22Rv1 (cell line): ENCODE data around the gene ESR2.

ENCODE experiments used
- CTCF ChIP-seq: fragments of 450-650 bp; IDR thresholded peaks from 2 replicates; pipeline ENCODE4 v1.5.1; 2017; ENCODE audit warnings: mild to moderate bottlenecking
- ZFX ChIP-seq: fragments of 450-650 bp; IDR thresholded peaks from 2 replicates; pipeline ENCODE4 v1.6.1; 2017; ENCODE audit warnings: antibody characterized with exemption, borderline replicate concordance

GRCh38 chr14:64038841-64039542 is 255.2 kb downstream of the ESR2 start:
- TF ChIP-seq CTCF (no peak), ZFX (no peak)
